Activated gamma-delta T cell (primary cell): ENCODE data around the gene GPC1.

Source experiments
- DNase-seq: peaks from one replicate; lab custom pipeline; 2025; lab: John Stamatoyannopoulos, UW

The GPC1 gene

DNA sequence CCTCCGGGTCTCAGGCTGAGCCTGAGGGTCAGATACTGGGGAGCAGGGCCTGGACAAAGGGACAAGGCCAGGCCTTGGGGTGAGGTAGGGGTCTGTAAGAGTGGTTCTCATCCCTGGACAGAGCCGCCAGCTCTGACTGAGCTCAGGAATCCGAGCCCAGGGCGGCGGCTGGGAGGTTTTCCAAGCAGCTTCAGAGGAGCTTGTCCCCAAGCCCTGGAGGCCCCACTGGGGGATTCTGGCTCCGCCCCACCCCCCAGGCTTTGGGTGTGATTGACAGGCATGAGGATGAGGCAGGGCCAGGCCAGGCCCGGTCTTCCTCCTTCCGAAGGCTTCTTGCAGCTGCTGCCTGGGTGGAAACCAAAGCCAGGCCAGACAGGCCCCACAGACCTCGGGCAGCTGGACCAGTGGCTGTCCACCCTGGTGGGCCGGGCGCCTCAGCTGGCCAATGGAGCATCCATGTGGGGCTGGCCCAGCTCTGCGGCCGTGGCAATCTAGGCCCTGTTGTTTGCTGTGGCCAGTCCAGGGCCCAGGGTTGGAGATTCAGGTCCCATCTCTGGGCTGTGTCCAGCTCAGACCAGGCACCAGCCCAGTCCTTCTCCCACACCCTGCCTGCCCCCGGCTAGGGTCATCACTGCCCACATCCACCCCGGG, 23.1 kb upstream of the GPC1 start:
- no peak for DNase-seq

DNA sequence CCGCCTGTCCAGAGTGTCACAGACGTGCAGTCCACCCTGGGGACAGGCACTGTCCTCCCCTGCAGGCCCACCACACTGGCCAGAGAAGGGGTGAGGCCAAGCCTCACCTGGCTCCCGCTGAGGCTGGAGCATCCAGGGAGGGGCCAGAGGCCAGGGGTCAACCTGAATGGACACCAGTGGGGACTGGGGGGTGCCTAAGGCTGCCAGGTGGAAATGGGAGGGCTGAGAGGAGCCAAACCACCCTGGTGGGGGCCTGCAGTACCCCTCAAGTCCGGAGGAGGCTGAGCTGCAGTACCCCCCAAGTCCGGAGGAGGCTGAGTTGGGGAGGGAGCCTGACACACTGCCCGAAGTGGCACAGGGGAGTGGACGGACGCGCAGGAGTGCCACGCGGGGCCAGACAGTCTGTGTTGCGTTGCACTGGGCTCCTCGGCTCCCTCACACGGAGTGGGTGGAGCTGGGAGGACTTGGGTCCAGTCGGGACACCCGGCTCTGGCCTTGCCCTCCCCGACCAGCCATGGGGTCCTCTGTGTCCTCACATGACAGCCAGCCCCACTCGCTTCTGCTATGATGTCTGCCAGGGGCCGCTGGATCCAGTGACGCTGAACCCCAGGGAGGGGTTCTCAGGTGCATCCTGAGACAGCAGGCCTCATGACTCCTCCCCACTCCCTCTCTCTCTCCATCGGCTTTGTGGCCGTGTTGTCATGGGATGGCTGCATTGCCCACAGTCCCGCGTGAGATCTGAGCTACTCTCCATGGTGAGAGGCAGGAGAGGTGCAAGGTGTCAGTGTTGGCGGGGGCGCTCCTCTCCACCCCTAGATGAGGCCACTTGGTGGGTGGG, 22.3 kb upstream of the GPC1 start:
- DNase-seq: no peak

DNA sequence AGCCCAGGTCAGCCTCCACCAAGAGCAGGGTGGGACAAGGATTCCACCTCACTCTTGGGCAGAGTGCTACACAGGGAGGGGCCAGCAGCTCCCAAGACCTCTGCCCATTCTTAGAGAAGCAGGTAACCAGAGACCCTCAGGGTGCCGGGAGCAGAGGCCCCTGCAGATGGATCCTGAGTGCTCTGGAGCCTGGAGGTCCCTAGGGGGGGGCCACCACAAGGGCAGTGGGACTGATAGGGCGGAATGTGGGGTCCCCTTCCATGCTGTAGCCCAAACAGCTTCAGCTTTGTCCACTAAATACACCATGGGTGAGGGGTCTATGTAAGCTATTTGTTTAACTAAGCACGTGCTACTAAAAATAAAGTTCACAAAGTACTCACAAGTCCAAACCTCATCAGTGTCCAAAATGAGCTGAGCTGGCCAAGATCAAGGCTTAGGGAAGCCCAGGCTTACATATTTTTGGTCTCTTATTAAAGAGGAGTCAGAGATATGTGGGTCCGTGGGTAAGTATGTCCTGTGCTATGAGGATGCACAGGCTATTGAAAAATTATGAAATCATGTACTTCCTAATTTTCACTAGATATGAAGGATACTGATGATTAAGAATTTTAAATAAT, 21.5 kb upstream of the GPC1 start:
- no peak for DNase-seq

DNA sequence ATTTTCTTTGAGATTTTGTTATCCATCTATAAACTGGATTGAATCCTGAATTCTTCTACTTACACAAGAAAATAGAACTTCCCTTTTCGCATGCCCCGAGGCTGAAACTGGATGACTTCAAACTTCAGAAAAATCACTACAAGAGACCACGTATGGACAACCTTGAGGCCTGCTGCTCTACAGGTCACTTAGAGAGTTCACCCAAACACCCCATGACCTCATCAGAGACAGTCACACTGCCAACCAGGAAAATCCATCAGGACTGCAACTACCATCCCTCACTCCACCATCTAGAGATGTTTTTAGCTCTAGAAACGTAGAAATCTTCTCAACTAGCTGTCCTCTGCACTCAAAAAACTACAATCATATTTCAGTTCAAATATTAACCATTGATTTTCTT, 18.6 kb upstream of the GPC1 start:
- no peak for DNase-seq

DNA sequence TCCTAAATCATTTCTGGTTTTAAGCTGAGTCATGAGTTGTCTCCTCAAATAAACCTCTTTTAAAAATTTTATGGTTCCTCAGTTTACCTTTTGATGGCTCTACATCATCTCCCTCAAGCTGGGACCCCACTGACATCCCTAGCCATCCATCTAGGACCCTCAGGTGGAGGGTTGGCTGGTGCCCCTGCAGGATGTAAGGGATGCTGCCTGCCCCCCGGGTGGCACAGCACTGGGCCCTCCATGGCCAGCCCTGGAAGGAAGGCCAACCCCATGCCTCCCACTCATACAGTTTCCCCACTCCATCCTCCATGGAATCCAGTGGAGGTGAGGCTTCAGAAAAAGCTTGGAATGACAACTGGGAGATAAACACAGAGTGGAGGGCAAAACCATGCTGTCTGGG, 17.2 kb upstream of the GPC1 start:
- DNase-seq: no peak

DNA sequence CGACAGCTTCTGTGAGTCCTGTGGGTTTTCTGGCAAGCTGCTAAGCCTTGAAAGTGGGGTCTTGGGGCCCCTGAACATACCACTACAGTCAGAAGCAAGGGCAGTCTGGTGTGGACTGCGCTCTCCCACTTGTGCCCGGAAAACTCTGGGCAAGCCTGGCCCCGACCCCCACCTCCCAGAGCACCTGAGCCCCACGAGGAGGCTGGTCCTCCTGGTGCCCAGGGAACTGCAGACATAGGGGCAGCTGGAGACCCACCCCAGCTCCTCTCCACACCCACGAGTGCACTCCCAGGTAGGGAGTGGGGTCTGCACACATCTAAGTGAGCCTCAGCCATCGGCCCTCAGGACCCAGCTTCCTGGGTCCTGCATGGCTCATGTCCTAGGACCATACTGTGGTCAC, 16.2 kb upstream of the GPC1 start:
- DNase-seq: no peak

DNA sequence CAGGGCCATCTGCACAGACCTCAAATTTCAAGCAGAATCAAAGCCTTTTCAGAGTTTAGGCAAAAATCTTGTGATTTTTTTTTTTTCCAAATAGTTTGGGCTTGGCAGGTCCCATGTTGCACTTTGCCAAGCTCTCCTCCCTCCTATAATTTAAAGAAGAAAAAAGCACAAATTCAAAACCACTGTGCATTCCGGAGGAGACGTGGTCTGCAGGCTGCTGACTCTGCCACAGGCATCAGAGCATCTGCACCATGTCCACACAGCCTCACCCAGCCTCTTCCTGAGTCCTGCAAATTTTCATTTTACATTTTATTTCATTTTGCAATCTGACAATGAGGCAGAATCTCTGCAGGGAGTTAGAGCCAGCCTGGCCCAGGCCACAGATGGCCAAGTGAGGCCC, 15.7 kb upstream of the GPC1 start:
- no peak for DNase-seq

DNA sequence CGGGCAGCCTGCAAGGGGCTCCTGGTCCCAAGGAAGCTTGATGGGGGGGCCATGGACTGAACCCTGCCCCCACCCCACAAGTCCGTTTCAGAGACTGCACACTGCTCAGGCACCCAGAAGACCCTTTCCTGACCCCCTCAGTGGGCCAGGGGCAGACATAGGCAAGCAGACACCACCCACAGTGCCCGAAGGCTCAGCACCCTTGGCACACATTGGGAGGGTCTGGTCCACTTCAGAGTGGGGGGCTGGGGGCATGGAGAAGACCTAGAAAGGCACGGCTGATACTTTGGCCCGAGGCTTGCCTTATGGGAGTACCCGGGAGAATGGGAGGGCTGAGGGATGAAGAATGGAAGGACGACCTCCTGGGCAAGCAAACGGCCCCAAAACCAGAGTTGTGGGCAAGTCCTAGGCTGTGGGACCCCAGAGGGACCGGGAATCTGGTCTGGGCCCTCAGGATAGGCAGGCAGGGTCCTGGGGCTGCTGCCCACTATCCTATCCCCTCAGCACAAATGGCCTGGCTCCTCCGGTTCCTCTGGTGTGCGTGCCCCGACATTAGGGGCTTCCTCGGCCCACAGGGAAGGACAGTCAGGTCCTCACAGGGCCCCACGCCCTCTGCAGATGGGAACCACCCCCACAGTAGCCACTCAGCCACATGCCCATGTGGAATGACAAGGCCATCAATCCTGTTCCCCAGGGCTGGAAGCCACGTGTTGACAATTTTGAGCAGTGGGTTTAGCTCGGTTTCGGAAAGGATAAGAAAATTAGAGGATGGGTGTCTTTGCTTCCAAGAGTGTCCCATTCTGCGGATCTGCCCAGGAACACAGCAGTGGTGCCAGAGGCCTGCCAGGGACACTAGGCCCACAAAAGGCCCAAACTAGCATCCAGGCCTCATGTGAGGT, 15.0 kb upstream of the GPC1 start:
- no peak for DNase-seq

DNA sequence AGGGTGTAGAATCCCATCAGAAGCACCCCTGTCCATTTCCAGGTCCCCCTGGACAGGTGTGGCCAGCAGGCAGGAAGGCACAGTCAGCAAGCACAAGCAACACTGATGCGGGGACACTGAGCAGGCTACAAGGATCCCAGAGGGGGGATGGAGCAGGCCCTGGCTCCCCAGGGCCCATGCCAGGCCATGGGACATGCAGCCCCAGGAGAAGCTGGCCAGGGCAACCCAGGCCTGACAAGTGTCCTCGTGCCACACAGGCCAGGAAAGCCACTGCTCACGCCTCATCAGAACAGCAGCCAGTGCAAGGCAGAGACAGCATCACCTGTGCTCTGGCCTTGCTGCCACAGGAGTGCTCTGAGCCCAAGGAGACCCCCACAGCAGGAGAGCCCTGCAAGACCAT, 14.1 kb upstream of the GPC1 start:
- DNase-seq: no peak

DNA sequence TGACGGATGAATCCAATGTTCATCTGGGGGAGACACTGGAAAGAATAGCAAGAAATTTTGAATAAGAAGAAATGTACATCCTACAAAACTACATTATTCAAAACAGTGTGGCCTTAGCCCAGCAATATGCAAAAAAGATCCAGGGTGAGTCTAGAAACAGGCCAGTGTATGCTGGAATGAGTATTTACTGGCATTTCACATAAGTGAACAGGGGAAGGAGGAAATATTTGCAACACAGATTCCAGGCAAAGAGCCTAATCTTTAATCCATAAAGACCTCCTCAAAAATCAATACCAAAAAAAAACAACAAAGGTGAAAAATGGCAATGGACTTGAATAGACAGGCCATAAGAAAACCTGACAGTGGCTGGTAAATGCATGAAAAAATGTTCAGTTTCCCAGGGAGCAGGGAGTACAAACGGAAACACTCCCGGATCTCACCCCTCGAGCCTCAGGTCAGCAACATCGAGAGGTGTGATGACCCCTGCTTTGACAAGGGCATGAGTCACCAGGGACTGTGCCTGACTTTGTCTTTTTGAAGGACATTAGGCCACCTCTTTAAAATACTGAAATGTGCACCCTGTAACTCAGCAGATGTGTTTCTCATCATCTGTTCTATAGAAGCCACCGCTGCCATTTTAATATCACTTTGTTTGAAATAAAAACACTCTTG, 12.7 kb upstream of the GPC1 start:
- no peak for DNase-seq

GRCh38 chr2:240423788-240424191, 11.7 kb upstream of the GPC1 start:
- DNase-seq: no peak

DNA sequence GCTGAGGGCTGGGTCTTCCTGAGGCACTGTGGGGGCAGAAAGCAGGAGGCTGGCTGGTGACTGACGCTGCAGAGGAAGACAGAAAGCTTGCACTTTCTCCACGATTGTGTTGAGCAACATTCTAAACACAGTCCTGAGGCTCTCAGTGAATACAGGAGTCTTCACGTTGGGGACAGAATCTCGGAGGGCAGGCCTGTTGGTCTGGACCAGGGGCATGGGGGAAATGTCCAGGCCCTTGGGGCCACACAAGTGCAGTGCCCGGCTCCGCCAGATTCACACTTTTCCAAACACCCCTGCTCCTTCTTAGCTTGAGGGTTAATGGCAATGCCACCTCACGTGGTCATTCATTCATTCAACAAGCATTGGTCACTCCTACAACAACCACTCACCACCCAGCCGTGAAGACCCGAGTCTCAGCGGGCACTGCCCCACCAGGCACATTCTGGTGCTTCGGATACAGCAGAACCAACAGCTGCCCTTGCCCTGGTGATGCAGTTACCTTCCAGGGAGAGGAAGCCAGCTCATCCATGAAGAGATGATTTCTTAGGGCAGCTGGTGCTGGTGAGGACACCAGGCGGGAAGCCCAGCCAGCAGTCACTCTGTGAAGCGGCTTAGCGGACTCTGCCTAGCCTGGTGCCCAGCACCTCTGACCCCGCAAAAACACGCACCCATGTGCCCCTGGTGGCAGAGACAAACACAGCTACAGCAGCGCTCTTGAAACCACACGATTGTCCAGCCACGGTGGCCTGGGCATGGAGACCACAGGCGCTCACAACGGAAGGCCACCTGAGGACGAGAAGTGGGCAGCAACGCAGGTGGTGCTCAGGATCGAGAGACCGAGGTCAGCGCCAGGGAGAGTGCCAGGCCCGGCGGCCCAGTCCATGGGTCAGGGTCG, 10.9 kb upstream of the GPC1 start:
- DNase-seq: no peak

DNA sequence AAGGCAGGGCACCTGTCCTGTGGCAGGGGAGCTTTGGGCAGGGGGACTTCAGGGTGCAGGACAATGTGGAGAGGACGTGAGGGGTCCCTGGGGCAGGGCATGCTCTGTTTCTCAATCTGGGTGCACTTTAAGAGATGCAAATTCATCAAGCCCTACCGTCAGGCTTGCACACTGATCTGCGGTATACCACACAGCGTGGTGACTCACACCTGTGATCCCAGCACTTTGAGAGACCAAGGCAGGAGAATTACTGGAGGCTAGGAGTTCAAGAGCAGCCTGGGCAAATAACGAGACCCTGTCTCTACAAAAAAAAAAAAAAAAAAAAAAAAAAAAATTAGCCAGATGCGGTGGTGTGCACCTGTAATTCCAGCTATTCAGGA, 10.2 kb upstream of the GPC1 start:
- DNase-seq: no peak

DNA sequence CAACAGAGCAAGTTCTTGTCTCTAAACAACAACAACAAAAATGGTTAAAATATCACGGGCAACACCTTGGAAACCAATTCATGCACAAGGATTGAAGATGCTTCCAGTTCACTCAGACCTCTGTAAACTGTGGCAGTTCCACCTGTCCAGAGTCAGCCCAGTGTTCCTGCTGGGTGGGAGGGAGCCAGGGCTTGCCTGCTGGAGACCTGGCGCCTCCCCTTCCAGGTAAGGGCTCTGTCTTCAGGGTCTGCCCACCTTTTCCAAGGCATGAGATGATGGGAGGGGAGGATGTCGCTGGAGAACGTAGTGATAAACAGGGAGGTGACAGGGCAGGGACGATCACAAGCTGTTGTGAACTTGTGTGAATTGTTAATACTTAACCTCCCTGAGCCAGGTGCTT, 9.8 kb upstream of the GPC1 start:
- no peak for DNase-seq

DNA sequence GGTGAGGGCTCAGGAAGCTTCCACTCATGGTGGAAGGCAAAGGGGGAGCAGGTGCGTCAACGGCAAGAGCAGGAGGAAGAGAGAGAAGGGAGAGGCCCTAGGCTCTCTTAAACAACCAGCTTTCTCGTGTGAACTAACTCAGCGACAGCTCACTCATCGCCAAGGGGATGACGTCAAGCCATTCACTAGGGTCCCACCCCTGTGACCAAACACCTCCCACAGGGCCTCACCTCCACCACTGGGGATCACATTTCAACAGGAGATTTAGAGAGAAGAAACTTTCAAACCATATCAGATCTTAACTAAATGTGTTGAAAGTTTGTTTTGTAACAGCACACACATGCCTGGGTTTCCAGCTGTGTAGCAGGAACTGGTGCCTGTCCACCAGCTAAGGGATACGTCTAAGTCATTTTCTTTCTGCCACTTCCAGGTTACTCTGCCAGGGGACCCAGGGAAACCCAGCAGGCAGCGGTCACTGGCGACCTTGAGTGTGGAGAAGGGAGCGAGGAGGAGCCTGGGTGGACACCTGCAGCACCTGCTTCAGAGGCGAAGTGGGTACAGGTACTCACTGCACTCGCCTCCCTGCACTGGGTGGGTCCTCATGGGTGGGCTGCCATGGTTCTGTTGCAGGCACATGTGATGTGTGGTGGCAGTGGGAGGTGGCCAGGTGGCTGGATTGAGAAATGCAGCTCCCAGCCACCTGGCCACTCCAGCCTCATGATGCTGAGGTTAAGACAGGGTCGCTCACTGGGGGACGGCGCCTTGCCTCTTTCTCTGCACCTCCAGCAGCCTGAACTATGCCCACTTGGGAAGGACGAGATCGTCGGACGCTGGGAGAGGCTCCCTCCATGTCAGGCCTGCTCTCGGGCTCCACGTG, 8.4 kb upstream of the GPC1 start:
- no peak for DNase-seq

- DNase-seq: no peak
Observed at GRCh38 chr2:240427729-240428128, 7.7 kb upstream of the GPC1 start.

DNA sequence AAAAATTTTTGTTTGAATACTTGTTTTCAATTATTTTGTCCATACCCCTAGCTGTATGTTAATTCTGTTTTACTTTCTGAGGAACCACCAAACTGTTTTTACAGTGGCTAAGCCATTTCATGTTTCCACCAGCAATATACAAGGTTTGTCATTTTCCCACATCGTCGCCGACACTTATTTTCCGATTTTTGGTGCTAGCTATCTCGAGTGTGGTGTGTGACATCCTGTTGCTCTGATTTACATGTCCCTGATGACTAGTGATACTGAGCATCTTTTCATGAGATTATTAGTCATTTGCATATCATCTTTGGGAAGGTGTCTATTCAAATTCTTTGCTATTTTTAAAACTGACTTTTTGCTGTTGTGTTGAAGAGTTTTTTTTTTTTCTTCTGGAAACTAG, 7.2 kb upstream of the GPC1 start:
- DNase-seq: no peak

DNA sequence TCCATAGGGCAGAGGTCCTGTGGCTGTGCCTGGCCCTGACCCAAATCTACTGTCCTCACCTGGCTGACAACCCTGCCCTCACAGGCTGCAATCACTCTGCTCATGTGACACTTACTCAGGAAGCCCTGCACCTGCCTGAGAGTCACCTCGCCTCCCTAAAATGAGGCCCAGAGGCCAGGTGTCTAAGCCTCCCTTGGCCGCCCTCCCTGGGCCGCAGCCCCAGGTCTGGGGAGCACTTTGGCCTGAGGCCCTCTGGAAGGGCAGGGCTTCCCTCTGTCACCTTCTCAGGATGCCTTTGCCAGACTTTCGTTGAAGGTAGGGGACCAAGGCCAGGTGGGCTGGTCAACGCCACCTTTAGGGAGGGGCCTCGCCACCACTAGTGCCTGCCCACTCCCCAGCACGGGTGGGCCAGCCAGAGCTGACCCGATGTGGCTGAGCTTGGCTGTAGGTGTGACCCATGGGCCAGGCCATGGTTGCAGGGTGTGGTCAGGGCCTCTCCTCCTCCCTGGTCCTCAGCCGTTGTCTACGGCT, 6.1 kb upstream of the GPC1 start:
- DNase-seq: no peak

GRCh38 chr2:240429872-240430491, 5.5 kb upstream of the GPC1 start:
- DNase-seq: no peak
